HEK293T (cell line): Measurements from ENCODE around the gene TNNI3.

Source experiments
- CTCF ChIA-PET: fragments of 350-600 bp; formaldehyde crosslinking; extraction: SDS; loops from one replicate; lab custom pipeline; 2021; ENCODE audit warnings: antibody characterized with exemption, inconsistent platforms; lab: Yijun Ruan, JAX
- POLR2A ChIA-PET: fragments of 350-600 bp; formaldehyde crosslinking; extraction: SDS; loops from one replicate; lab custom pipeline; 2020; ENCODE audit warnings: antibody characterized with exemption, inconsistent platforms; lab: Yijun Ruan, JAX
- DNase-seq: peaks from one replicate; pipeline ENCODE4 v3.0.0; 2012; ENCODE audit warnings: mixed read lengths; ENCODE audit errors: extremely low spot score
- ARNT ChIP-seq: fragments of 450-650 bp; IDR thresholded peaks from 2 replicates; pipeline ENCODE4 v1.6.1; 2017; ENCODE audit warnings: mild to moderate bottlenecking
- BHLHE40 ChIP-seq: fragments of 450-650 bp; IDR thresholded peaks from 2 replicates; pipeline ENCODE4 v1.6.1; 2016; ENCODE audit warnings: mild to moderate bottlenecking, moderate library complexity, borderline replicate concordance
- CTBP1 ChIP-seq: fragments of 450-650 bp; IDR thresholded peaks from 2 replicates; pipeline ENCODE4 v1.6.1; 2016; ENCODE audit warnings: borderline replicate concordance
- ELF4 ChIP-seq: fragments of 450-650 bp; IDR thresholded peaks from 2 replicates; pipeline ENCODE4 v1.6.1; 2017; ENCODE audit warnings: antibody characterized with exemption
- FOXA1 ChIP-seq: fragments of 450-650 bp; IDR thresholded peaks from 2 replicates; pipeline ENCODE4 v1.6.1; 2016; ENCODE audit warnings: mild to moderate bottlenecking
- FOXK2 ChIP-seq: fragments of 450-650 bp; IDR thresholded peaks from 2 replicates; pipeline ENCODE4 v1.6.1; 2016; ENCODE audit warnings: mild to moderate bottlenecking
- FOXM1 ChIP-seq: fragments of 450-650 bp; IDR thresholded peaks from 2 replicates; pipeline ENCODE4 v1.6.1; 2017; ENCODE audit warnings: mild to moderate bottlenecking, borderline replicate concordance
- HDGF ChIP-seq: fragments of 450-650 bp; IDR thresholded peaks from 2 replicates; pipeline ENCODE4 v1.6.1; 2017; ENCODE audit warnings: antibody characterized with exemption, borderline replicate concordance
- L3MBTL2 ChIP-seq: fragments of 450-650 bp; conservative IDR thresholded peaks from 2 replicates; pipeline ENCODE4 v1.6.1; 2016; ENCODE audit warnings: mild to moderate bottlenecking
- LEF1 ChIP-seq: fragments of 450-650 bp; IDR thresholded peaks from 2 replicates; pipeline ENCODE4 v1.6.1; 2017; ENCODE audit warnings: mild to moderate bottlenecking, borderline replicate concordance
- NFRKB ChIP-seq: fragments of 450-650 bp; IDR thresholded peaks from 2 replicates; pipeline ENCODE4 v1.6.1; 2016; ENCODE audit warnings: mild to moderate bottlenecking, moderate library complexity
- SP1 ChIP-seq: fragments of 450-650 bp; IDR thresholded peaks from 2 replicates; pipeline ENCODE4 v1.6.1; 2017
- SUZ12 ChIP-seq: fragments of 450-650 bp; IDR thresholded peaks from 2 replicates; pipeline ENCODE4 v1.6.1; 2016; ENCODE audit warnings: mild to moderate bottlenecking
- TARDBP ChIP-seq: fragments of 450-650 bp; IDR thresholded peaks from 2 replicates; pipeline ENCODE4 v1.6.1; 2016
- ZNF384 ChIP-seq: fragments of 450-650 bp; IDR thresholded peaks from 2 replicates; pipeline ENCODE4 v1.6.1; 2016
- TF ChIP-seq, protein P1 (sequence below): fragments of 450-650 bp; IDR thresholded peaks from 2 replicates; pipeline ENCODE4 v1.6.1; 2016

Gene TNNI3

DNA sequence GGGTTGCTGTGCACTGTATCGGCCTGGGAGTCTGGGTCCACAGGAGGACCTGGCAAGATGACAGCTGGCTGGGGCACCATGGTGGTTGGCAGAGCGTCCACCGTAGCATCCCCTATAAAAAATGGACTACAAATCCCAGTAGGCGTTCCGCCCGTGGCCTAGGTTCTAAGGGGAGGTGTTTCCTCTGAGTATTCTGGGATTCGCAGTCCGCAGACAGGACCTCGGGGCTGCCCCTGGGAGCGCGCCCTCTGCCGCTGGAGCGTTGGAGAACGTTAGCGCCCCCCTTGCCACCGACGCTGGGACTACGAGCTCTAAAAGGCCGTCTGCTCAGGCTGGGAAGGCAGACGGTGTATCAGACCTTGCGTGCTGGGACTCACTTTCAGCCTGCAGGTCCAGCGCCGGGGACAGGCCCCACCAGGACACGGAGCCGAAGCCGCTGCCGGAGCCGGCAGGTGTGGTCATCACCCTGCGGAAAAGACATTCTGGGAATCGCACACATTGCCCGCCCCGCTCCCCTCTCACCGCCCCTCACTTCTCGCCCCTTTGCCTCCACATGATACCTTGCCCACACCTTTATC is 8.5 kb upstream of the TNNI3 start:
- peak; percentile 76 for DNase-seq
- ChIA-PET CTCF (interaction anchor here (0.7 to 1.8 kb wide), 4 partner anchors 9 to 294 kb away, joined by 3 to 10 read pairs (median 4); no protein-coding TSS in a partner anchor), POLR2A (interaction anchor here (0.8 to 1.9 kb wide), 3 partner anchors 19 to 224 kb away, joined by 3 to 4 read pairs (median 3); partner anchors contain the start of gene PPP6R1)
- TF ChIP-seq HDGF = no peak
- TF ChIP-seq L3MBTL2 = peak; percentile 21; the same call in 1 of the 2 replicates

DNA sequence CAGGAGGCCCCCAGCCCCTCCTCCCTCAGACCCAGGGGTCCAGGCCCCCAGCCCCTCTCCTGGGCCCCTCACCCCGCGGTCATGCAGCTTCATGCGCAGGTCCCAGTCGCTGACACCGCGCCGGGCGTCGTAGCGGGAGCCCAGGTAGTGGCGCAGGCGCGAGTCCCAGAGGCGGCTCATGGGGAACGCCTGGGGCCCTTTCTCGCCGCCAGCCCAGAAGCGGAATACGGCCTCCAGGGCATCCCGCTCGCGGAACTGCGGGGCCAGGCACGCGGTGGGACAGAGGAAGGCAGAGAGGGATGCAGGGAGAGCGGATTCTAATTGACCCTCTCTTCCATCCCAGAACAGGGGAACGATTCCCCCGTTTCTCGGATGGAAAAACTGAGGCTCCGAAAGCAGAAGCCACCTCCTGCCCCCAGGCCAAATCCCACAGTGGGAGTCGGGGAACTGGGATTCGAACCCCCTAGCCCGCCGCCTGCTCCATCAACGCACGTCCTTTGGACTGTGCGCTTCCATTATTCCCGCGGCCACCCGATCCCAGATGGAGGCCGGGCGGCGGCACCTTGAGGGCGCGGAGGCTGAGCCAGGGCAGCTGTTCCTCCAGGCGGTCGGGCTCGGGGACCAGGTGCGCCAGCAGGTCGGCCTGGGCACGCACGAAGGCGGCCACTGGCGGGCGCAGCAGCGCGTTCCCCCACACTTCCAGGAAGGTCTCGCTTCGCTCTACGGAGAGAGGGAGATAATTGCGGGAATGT is 4.2 kb upstream of the TNNI3 start:
- POLR2A ChIA-PET = no interaction called here
- TF ChIP-seq CTBP1 (no peak), LEF1 (no peak), ELF4 (no peak), ZNF384 (no peak), SUZ12 (no peak), SP1 (no peak), BHLHE40 (no peak), HDGF (no peak), ARNT (no peak), FOXA1 (no peak), FOXM1 (no peak), NFRKB (no peak), FOXK2 (no peak), L3MBTL2 (no peak), TARDBP (no peak)
- TF ChIP-seq, protein P1, sequence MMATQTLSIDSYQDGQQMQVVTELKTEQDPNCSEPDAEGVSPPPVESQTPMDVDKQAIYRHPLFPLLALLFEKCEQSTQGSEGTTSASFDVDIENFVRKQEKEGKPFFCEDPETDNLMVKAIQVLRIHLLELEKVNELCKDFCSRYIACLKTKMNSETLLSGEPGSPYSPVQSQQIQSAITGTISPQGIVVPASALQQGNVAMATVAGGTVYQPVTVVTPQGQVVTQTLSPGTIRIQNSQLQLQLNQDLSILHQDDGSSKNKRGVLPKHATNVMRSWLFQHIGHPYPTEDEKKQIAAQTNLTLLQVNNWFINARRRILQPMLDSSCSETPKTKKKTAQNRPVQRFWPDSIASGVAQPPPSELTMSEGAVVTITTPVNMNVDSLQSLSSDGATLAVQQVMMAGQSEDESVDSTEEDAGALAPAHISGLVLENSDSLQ = no peak
- CTCF ChIA-PET = no interaction called here
- no peak for DNase-seq

DNA sequence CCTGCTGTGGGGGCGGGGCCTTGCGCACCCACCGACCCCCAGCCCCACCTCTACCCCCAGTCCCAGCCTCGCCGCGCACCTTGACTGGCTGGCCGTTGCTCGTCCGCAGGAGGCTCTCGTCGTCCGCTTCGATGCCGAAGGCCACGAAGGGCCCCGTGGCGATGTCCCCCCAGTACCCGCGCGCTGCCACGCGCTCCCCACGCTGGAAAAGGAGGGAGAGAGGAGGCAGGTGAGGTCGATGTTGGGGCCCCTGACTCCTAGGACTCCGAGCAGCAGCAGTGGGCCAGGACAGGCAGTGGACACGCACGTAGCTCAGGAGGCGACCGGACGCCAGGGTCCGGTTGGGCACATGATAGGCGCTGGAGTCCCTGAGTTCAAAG is 3.4 kb upstream of the TNNI3 start:
- POLR2A ChIA-PET = interaction anchor here (1.6 to 2.3 kb wide), 2 partner anchors 12 to 98 kb away, joined by 3 to 7 read pairs; partner anchors contain the start of gene PPP6R1

DNA sequence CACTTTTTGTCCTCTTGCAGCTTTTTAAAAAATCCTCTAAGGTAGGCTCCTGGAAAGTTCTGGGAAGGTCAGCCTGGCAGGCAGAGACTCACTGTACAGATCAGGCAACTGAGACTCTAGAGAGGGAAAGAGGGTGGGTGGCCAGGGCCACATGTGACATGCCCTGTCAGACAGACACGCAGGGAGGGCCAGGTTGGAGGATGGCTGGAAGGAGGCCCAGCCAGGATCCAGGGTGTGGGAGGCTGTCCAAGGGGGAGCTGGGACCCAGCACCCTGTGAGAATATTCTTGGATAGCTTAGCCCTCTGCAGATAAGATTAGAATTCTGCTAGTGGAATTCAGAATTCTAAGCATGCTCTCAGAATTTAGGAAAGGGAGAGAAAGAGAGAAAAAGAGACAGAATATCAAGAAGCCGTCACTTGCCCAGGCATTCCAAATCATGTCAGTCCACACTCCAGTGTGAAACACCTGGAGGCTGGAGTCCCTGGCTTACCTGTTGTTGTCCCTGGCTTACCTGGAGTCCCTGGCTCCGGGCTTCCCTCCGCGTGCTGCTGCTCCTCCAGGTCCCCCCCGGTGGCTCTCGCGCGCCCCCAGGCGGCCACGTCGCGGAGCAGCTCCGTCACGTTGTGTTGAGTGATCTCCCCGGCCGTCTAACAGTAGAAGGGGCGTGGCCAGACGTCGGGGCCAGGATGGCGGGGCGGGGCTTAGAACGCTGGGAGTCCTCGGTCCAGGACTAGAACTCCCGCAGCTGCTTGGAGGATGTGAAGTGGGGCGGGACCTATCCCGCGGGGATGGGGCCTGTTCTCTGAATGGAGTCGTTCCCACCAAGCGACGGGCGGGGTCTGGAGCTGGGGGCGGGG is 2.8 kb upstream of the TNNI3 start:
- CTCF ChIA-PET = interaction anchor here (0.5 to 2.7 kb wide), 14 partner anchors 9 to 349 kb away, joined by 3 to 15 read pairs (median 4); partner anchors contain the start of gene HSPBP1
- POLR2A ChIA-PET = interaction anchor here (1.3 to 2.3 kb wide), 4 partner anchors 13 to 248 kb away, joined by 3 to 12 read pairs (median 5); partner anchors contain the start of gene PPP6R1
- DNase-seq = peak; percentile 94
- TF ChIP-seq L3MBTL2 (peak; percentile 52; the same call in 1 of the 2 replicates), ZNF384 (no peak)
- TF ChIP-seq, protein P1 = peak; percentile 71

More for the DNA sequence above, 3.4 kb upstream of the TNNI3 start:
- DNase-seq = no peak
- CTCF ChIA-PET = interaction anchor here (0.6 to 2.7 kb wide), 9 partner anchors 10 to 140 kb away, joined by 3 to 15 read pairs (median 4); partner anchors contain the start of gene HSPBP1
- TF ChIP-seq NFRKB = no peak
- no peak for TF ChIP-seq ARNT
- no peak for TF ChIP-seq SP1
- no peak for TF ChIP-seq TARDBP
- TF ChIP-seq ZNF384 = no peak
- TF ChIP-seq, protein P1 = no peak
- no peak for TF ChIP-seq BHLHE40
- no peak for TF ChIP-seq CTBP1
- TF ChIP-seq ELF4 = no peak
- TF ChIP-seq FOXA1 = no peak
- no peak for TF ChIP-seq SUZ12
- TF ChIP-seq HDGF = no peak
- no peak for TF ChIP-seq FOXK2

DNA sequence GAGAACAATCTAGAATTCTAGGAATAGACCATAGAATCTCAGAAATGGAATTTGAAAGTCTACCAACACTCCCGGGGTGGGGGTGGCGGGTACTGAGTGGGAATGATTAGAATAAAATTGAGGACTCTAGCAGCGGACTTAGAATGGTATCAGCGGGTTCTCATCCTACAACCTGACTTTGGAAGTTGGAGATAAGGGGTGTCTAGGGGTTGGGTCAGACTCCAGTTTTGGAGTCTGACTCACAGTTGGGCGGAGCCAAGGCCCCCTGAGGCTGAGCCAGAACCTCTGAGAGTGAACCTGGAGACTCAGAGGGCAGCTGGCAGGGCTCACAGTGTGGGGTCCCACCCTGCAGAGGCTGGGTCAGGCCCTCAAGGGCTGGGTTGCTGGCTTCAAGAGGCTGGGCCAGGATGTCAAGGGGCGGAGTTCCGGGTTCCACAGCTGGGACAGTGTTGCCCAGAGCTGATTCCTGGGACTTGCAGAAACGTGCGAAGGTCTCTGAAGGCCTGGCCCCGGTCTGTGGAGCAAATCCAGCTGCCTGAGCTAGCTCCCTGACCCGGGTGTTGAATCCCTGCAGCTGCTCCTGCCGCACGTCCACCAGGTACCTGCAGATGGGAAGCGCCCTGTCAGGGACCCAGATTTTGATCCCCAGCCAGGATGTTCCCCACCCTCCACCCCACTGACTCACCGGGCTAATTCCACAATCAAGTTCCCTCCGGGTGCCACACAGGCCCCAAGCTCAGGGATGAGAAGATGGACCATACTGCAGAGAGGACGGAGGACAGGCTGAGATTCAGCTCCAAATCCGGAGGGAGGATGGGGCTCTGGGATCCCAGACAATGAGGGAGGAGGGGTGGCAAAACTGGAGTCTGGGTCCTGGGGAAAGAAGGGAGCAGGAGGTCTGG is 1.6 kb upstream of the TNNI3 start:
- no peak for DNase-seq
- POLR2A ChIA-PET = interaction anchor here (1.3 to 2.3 kb wide), 3 partner anchors 12 to 249 kb away, joined by 3 to 12 read pairs (median 7); partner anchors contain the start of gene PPP6R1
- CTCF ChIA-PET = interaction anchor here (0.5 to 2.7 kb wide), 9 partner anchors 8 to 466 kb away, joined by 3 to 15 read pairs (median 5); no protein-coding TSS in a partner anchor
- no peak for TF ChIP-seq ARNT
- TF ChIP-seq CTBP1 = no peak
- TF ChIP-seq HDGF = no peak
- no peak for TF ChIP-seq TARDBP
- TF ChIP-seq, protein P1 = no peak
- TF ChIP-seq SUZ12 = no peak
- TF ChIP-seq FOXA1 = no peak
- no peak for TF ChIP-seq FOXK2
- TF ChIP-seq ZNF384 = no peak
- no peak for TF ChIP-seq FOXM1
- no peak for TF ChIP-seq L3MBTL2
- no peak for TF ChIP-seq SP1
- no peak for TF ChIP-seq NFRKB
- no peak for TF ChIP-seq BHLHE40
- no peak for TF ChIP-seq LEF1
- no peak for TF ChIP-seq ELF4
